22Rv1 (cell line): Measurements from ENCODE around the gene GTF2H3.

ENCODE experiments used
- CTCF ChIP-seq: fragments of 450-650 bp; IDR thresholded peaks from 2 replicates; pipeline ENCODE4 v1.5.1; 2017; ENCODE audit warnings: mild to moderate bottlenecking
- ZFX ChIP-seq: fragments of 450-650 bp; IDR thresholded peaks from 2 replicates; pipeline ENCODE4 v1.6.1; 2017; ENCODE audit warnings: antibody characterized with exemption, borderline replicate concordance

GRCh38 chr12:123617144-123617543 is 16.5 kb upstream of the GTF2H3 start:
- TF ChIP-seq CTCF (no peak), ZFX (no peak)
